ENCODE measurements around the gene SLC24A3.

Gene SLC24A3

DNA sequence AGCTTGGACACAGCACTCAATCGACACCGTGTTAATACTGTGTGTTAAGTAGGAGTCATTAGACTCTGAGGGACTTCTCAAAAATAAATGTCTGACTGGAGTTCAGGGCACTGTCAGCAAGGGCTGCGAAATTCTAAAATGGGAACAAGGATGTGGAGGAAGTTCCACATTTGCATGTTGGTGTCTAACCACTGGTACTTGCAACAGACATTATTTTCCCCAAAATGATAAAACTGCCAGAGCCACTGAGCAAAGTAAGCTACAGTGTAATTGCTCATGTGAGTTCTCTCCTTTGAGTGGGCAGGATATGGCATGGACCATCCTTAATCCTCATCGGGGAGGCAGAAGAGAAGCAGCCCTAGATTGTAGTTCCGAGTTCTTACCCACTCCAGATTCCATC lies 215.9 kb downstream of the SLC24A3 start:
- no peak overlapping the region for H3K4me3 ChIP-seq (replicated peaks; ENCODE audit: low read depth, low read length)
- DNase-seq (ENCODE audit: low read depth) = no peak
- TF ChIP-seq, protein P1, sequence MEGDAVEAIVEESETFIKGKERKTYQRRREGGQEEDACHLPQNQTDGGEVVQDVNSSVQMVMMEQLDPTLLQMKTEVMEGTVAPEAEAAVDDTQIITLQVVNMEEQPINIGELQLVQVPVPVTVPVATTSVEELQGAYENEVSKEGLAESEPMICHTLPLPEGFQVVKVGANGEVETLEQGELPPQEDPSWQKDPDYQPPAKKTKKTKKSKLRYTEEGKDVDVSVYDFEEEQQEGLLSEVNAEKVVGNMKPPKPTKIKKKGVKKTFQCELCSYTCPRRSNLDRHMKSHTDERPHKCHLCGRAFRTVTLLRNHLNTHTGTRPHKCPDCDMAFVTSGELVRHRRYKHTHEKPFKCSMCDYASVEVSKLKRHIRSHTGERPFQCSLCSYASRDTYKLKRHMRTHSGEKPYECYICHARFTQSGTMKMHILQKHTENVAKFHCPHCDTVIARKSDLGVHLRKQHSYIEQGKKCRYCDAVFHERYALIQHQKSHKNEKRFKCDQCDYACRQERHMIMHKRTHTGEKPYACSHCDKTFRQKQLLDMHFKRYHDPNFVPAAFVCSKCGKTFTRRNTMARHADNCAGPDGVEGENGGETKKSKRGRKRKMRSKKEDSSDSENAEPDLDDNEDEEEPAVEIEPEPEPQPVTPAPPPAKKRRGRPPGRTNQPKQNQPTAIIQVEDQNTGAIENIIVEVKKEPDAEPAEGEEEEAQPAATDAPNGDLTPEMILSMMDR (IDR thresholded peaks at IDR 0.05; ENCODE audit: low read length, missing control alignments) = no peak

DNA sequence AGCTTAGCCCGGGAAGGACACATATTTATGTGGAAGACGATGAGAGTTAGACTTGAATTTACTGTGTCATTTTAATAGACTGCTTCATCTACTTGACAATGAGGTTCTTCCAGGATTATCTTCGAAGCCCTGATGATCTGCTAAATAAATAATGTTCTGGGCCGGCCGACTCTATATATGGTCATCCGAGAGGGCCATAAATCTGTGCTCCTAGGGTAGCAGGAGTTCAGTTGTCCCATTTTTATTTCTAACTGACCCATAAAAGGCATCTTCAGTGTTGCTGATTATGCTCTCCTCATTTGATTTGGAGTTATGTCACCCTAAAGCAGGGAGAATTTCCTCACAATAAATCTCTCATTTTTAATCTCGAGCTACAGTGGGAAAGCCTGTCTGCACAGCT lies 217.1 kb downstream of the SLC24A3 start:
- no peak for DNase-seq (ENCODE audit: low read depth)
- H3K4me3 ChIP-seq (replicated peaks; ENCODE audit: low read depth, low read length) = no peak overlapping the region
- TF ChIP-seq, protein P1 (IDR thresholded peaks at IDR 0.05; ENCODE audit: low read length, missing control alignments) = no peak

DNA sequence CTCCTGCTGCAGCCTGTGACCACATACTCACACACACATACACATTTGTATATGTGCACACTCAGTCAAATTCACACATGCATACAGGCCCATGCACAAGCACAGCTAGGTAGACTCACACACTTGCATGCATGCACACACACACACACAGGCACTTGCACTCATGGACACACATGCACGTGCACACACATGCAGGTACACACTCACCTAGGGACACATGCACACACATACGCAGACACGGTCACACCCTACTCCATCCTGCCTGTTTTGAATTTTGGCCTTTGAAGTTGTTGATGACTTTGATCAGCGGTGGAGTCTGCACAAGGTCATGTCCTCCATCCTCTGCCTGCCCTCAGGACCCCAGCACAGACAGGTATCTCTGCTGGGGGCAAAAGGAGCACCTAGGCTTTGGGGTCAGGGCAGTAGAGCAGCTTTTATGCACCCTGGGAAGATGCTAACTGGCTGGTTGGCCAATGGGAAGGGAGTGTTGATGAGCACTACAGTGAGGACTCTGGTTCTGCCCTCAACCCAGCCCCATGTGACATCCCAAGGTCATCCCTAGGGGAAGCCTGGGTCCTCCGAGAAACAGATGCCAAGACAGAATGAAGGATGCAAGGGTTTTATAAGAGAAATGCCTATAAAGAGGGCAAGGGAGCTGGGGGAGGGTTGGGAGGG lies 218.3 kb downstream of the SLC24A3 start:
- TF ChIP-seq, protein P1 (IDR thresholded peaks at IDR 0.05; ENCODE audit: low read length, missing control alignments) = no peak
- no peak overlapping the region for H3K4me3 ChIP-seq (replicated peaks; ENCODE audit: low read depth, low read length)
- no peak for DNase-seq (ENCODE audit: low read depth)

DNA sequence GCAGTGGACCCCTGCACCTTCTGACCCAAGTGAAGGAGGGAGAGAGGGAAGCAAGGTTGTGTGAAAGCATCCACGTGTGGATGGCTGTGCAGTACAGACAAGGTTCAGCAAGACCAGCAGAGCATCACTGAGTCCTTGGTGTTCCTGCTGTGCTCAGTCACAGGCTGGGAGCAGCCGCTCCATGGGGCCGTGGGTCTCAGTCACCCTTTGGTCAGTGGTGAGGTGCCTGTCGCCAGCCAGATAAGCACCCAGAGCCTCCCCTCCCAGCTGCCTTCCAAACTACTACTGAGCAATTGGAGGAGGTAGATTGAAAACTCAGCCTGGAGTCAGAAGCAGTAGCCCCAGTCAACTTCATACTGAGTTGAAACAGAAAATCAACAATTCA lies 218.9 kb downstream of the SLC24A3 start:
- no peak for DNase-seq (ENCODE audit: low read depth)
- H3K4me3 ChIP-seq (replicated peaks; ENCODE audit: low read depth, low read length) = no peak overlapping the region
- TF ChIP-seq, protein P1 (IDR thresholded peaks at IDR 0.05; ENCODE audit: low read length, missing control alignments) = no peak

DNA sequence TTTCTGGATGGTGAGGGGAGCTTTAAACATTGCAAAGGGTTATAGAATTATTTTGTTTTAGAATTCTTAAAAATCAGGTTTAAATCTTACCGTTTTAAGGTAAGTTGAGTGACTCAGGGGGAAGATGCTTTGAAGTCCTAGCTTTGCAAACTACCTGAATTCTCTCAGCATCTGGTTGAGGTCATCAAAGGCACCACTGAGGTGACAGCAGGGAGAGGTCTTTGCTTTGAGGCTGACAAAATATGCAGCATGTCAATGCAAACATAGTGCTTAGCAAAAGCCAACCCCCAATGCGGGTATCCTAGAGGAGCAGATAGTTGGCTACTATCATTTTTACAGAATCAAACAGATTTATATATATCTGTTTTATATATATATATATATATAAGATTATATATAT lies 219.5 kb downstream of the SLC24A3 start:
- DNase-seq (ENCODE audit: low read depth) = no peak
- TF ChIP-seq, protein P1 (IDR thresholded peaks at IDR 0.05; ENCODE audit: low read length, missing control alignments) = no peak
- H3K4me3 ChIP-seq (replicated peaks; ENCODE audit: low read depth, low read length) = no peak overlapping the region

DNA sequence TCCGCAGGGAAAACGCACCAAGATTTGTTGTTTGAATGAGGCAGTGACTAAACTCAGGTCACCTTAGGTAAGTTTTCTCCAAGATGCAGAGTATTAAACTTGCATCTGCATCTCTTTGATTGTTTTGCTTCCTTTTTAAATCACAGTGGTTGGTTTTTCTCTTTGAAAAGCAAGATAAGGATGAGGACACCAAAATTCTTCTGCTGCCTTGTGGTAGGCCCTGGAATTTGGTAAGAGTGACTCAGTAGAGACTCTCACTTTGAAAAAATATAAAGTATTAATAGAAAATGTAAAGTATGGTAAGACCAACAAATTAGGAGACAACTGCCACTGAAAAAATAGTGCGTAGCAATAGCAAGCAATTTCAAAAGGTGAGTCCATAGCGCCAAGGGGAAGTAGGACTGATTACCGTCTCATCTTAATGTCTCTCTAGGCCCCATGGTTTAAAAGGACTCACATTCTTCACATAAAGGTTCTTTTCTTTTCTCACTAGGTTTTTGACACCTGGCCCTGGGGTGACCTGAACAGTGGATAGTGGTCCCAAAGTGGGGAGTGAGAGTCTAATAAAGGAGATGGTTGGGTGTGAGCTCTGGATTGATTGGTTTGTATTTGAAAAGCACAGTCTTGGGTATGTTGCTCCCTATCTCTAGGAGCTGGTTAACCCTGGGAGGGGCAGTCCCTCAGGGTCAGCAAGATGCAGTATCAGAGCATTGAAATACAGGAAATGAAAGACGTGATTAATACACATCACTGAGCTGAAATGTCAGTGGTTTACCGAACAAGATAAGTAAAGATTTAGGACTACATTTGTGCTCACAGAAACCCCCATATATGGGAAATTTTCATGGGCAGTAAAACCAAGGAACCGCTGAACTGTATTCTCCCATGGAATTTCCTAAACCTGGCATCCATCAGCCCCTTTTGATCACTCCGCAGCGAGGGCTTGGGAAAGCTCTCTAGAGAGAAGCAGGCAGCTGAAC lies 221.2 kb downstream of the SLC24A3 start:
- DNase-seq (ENCODE audit: low read depth) = peak; percentile 20
- TF ChIP-seq, protein P1 (IDR thresholded peaks at IDR 0.05; ENCODE audit: low read length, missing control alignments) = no peak
- H3K4me3 ChIP-seq (replicated peaks; ENCODE audit: low read depth, low read length) = no peak overlapping the region

All from fibroblast of pulmonary artery (primary cell).